Prostate gland (tissue), 2 donors: ENCODE data around the gene RASGRP4. TPM values are rescaled to one million over a fixed set of nuclear protein-coding genes. Genes with fewer than 3 reads are reported as not detected.

Experiments used
- DNase-seq: peaks from one replicate; pipeline ENCODE4 v3.0.0-alpha.2; 2019; ENCODE audit warnings: low spot score
- H3K27ac ChIP-seq, 2 donors: fragments of 200-600 bp; sonication (generic); 2 replicates each; pipeline ENCODE4 v1.5.1; 2017 to 2019
- H3K27me3 ChIP-seq: fragments of 200-600 bp; sonication (generic); replicated peaks from 2 replicates; pipeline ENCODE4 v1.5.1; 2019; ENCODE audit not compliant: insufficient read depth
- H3K36me3 ChIP-seq, 2 donors: fragments of 200-600 bp; sonication (generic); 1 replicate in 1 of 2; 2 replicates in 1 of 2; pipeline versions ENCODE4 v1.5.1 to v1.8.1; 2017 to 2019
- H3K4me1 ChIP-seq: fragments of 200-600 bp; sonication (generic); replicated peaks from 2 replicates; pipeline ENCODE4 v1.5.1; 2019
- H3K4me3 ChIP-seq, 2 donors: fragments of 200-600 bp; sonication (generic); 2 replicates each; pipeline ENCODE4 v1.5.1; 2017 to 2019
- H3K9me3 ChIP-seq: fragments of 200-600 bp; sonication (generic); 2 replicates; pipeline ENCODE4 v1.5.1; 2017
- CTCF ChIP-seq, 4 experiments: fragments of 200-600 bp in 2 of 4; fragments of 450-650 bp in 2 of 4; sonication (generic) in 2 of 4; IDR thresholded peaks; 1 replicate in 3 of 4; 2 replicates in 1 of 4; pipeline ENCODE4 v1.5.1; 2016 to 2019; ENCODE audit warnings: antibody characterized with exemption in 4 of 4, mild to moderate bottlenecking in 2 of 4, moderate library complexity in 2 of 4
- POLR2A ChIP-seq: fragments of 450-650 bp; IDR thresholded peaks from one replicate; pipeline ENCODE4 v1.6.1; 2016; ENCODE audit warnings: antibody characterized with exemption, mild to moderate bottlenecking
- POLR2AphosphoS5 ChIP-seq: sonication (generic); formaldehyde crosslinking; IDR thresholded peaks from one replicate; pipeline ENCODE4 v1.6.1; 2017; ENCODE audit warnings: antibody characterized with exemption
- WGBS: methylation state at CpG from one replicate; pipeline ENCODE4 v1.1.5; 2018; 5-methylcytosine and 5-hydroxymethylcytosine counted together
- intact Hi-C: fragments of 100-400 bp; cut with DNase I; formaldehyde crosslinking; loops from one replicate; pipeline ENCODE4 v1.14.2; 2022
- total RNA-seq, 2 donors: library from RNA; depleted of rRNA; stranded (reverse); fragments of >200 nt; gene quantifications; one replicate each; pipeline ENCODE4 v1.1.0, GENCODE V29; 2016

RASGRP4 gene
- total RNA-seq, 2 donors from 2014 or later = 1.4 to 1.6 TPM

- TF ChIP-seq CTCF (IDR thresholded peaks at IDR 0.05) (no peak), POLR2AphosphoS5 (no peak), POLR2A (no peak)
- Histone ChIP-seq H3K27me3 (no peaks in the 10 kb centered on the region), H3K27ac (peak overlapping the region; percentile 55 to 74), H3K36me3 (peaks cover 0 to 24% of the 10 kb centered on the region in 2 donors), H3K4me1 (peaks cover 5% of the 10 kb centered on the region), H3K4me3 (peak overlapping the region; percentile 32 to 38), H3K9me3 (no peaks in the 10 kb centered on the region)
- intact Hi-C loops = no loop called here
- no peak for DNase-seq
- 11% methylated on average over 36 of the region's 36 CpGs for WGBS
These were observed 39.0 kb downstream of the RASGRP4 start for GRCh38 chr19:38386971-38387549.

GRCh38 chr19:38386300-38386970 lies 39.6 kb downstream of the RASGRP4 start:
- H3K9me3 ChIP-seq = no peaks in the 10 kb centered on the region
- H3K27me3 ChIP-seq = no peaks in the 10 kb centered on the region
- H3K4me3 ChIP-seq = no peak overlapping the region
- peaks cover 5% of the 10 kb centered on the region for H3K4me1 ChIP-seq
- 59% methylated on average over 61 of the region's 61 CpGs for WGBS
- H3K36me3 ChIP-seq = peaks cover 3 to 29% of the 10 kb centered on the region in 2 donors
- no peak for DNase-seq
- no peak overlapping the region for H3K27ac ChIP-seq
- intact Hi-C loops = no loop called here
- no peak for TF ChIP-seq POLR2A
- no peak for TF ChIP-seq CTCF (IDR thresholded peaks at IDR 0.05)
- no peak for TF ChIP-seq POLR2AphosphoS5

- WGBS = 80% methylated on average over 37 of the region's 40 CpGs
- H3K4me1 ChIP-seq = peaks cover 5% of the 10 kb centered on the region
- DNase-seq = no peak
- no peak for TF ChIP-seq CTCF (IDR thresholded peaks at IDR 0.05)
- no peak for TF ChIP-seq POLR2AphosphoS5
- no peak for TF ChIP-seq POLR2A
- intact Hi-C loops = no loop called here
- H3K4me3 ChIP-seq = no peak overlapping the region
- peaks cover 5 to 34% of the 10 kb centered on the region in 2 donors for H3K36me3 ChIP-seq
- no peak overlapping the region for H3K27ac ChIP-seq
- H3K9me3 ChIP-seq = no peaks in the 10 kb centered on the region
- H3K27me3 ChIP-seq = no peaks in the 10 kb centered on the region
These were observed 40.2 kb downstream of the RASGRP4 start for GRCh38 chr19:38385804-38386257.

GRCh38 chr19:38385057-38385803 lies 40.8 kb downstream of the RASGRP4 start:
- TF ChIP-seq POLR2AphosphoS5 (no peak), POLR2A (no peak), CTCF (IDR thresholded peaks at IDR 0.05) (no peak)
- H3K4me1 ChIP-seq = peaks cover 5% of the 10 kb centered on the region
- H3K9me3 ChIP-seq = no peaks in the 10 kb centered on the region
- DNase-seq = no peak
- H3K27me3 ChIP-seq = no peaks in the 10 kb centered on the region
- no peak overlapping the region for H3K27ac ChIP-seq
- H3K4me3 ChIP-seq = no peak overlapping the region
- intact Hi-C loops = no loop called here
- peaks cover 8 to 37% of the 10 kb centered on the region in 2 donors for H3K36me3 ChIP-seq
- WGBS = 87% methylated on average over 36 of the region's 40 CpGs
